Measurements from ENCODE around the gene PCSK9.

DNA sequence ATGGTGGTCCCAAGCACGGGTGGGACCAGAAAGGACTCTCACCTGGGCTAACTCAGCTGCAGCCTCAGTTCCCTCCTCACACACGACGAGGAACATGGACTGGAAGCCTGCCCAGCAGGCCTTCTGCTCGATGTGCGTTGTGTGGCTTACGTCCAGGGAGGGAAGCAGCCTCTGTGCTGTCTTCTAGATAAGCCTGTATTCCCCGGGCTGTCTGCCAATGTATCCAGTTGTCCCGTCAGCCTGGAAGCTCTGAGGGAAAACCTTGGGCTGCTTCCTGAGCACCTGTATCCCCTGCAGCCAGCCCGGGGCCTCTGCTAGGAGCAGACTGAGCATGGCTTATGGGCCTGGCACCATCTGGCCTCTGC, 10.5 kb downstream of the PCSK9 start:
- TF ChIP-seq CTCF (IDR thresholded peaks at IDR 0.05; ENCODE audit: low read depth, low read length) (no peak), EZH2phosphoT487 (IDR thresholded peaks at IDR 0.05; ENCODE audit: low read depth) (no peak)

Data from OCI-LY3 (cell line).